SHP77 (cell line): ENCODE results near the gene CUTA.

Source experiments
- DNase-seq, 2 experiments: peaks; one replicate each; lab custom pipeline; 2025; lab: John Stamatoyannopoulos, UW

Gene CUTA

DNA sequence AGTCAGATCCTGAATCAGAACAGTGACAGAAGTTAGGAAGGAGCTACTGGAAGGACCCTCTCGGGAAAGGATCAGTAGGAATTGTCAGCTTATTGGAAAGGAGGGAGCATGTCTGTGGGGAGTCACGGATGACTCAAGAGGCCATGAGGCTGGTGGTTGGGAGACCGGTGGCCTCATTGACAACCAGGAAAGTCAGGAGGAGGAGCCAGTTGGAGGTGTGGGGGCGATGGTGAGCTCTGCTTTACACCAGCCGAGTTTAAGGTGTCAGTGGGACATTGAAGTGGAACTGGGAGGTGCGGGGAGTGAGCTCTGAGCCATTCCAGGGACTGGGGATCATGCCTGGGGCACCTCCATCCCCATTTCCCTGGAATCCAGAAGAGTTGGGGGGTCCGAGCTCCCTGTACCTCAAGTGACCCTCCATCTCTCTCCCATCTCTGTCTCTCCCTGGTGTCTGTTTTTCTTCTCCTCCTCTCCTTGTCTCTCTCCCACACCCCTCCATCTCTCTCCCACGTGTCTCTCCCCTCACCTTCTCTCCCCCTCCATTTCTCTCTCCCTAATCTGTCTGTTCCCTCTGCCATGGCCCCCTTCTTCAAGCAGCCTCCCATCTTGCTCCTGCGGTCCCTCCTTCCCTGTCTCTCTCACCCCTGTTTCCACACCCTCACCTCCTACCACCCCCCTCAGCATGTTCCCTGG, 22.2 kb upstream of the CUTA start:
- DNase-seq: no peak

DNA sequence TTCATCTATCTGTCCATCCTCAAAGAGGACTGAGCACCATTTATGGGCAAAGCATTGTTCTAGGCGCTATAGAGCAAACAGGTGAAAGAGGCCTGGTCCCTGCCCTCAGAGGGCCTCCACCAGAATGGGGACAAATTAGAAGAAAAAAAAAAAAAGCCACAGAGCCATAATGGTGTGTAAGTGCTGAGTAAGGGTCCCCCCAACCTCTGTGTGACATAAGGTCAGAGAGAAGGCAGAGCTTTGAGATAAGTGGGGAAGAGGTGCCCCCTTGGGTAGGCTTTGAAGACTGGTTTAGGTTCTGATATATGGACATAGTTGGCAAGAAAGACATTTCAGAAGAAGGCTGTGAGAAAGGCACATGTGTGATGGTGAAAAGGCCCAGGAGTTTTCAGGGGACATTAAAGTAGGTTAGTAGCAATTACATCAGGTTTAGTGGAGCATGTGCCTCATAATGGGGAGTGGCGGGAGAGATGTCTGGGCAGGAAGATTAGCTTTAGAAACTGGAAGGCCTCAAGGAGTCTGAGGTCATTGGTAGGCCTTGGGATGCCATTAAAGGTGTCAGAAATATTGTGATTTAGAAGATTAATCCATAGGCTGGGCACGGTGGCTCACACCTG, 21.2 kb upstream of the CUTA start:
- no peak for DNase-seq

DNA sequence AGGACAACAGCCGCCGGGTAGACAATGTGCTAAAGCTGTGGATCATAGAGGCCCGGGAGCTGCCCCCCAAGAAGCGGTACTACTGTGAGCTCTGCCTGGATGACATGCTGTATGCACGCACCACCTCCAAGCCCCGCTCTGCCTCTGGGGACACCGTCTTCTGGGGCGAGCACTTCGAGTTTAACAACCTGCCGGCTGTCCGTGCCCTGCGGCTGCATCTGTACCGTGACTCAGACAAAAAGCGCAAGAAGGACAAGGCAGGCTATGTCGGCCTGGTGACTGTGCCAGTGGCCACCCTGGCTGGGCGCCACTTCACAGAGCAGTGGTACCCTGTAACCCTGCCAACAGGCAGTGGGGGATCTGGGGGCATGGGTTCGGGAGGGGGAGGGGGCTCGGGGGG, 19.8 kb upstream of the CUTA start:
- DNase-seq: no peak

DNA sequence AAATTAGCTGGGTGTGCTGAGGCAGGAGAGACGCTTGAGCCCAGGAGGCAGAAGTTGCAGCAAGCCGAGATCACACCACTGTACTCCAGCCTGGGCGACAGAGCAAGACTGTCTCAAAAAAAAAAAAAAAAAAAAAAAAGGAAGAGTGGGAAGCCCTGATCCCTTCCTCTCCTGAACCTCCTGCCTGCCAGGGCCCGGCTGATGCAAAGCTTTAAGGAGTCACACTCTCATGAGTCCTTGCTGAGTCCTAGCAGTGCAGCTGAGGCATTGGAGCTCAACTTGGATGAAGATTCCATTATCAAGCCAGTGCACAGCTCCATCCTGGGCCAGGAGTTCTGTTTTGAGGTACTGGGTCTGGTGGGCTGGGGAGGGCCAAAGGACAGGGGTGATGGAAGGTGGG, 17.1 kb upstream of the CUTA start:
- DNase-seq: no peak

DNA sequence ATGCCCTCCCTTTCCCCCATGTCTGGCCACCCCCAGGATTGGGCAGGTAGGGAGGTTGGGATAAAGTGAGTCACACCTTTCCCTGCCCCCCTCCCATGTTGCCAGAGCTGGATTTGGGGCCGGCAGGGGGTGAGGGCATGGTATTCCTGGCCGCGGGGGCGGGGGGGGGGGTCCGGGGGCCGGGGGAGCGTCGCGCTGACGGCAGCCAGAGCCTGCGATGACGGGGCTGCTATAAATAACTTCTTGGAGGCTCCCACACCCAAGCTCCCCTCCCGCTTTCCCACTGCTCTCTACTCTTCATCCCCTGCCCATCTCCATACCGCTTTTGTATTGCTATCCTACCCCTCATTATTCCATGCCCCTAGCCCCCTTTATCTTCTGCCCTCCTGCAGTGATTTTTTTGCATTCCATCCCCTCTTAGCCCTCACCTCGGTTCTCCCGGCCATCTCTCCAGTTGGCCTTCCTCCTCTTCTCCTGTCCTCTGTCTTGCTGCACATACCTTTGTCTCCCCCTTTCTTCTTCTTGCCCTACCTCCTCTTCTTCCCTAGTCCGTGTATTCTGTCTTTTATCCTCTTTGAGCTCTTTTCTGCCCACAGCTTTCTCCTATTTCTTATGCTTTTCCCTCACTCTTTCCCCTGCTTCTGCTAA, 15.8 kb upstream of the CUTA start:
- DNase-seq: no peak

DNA sequence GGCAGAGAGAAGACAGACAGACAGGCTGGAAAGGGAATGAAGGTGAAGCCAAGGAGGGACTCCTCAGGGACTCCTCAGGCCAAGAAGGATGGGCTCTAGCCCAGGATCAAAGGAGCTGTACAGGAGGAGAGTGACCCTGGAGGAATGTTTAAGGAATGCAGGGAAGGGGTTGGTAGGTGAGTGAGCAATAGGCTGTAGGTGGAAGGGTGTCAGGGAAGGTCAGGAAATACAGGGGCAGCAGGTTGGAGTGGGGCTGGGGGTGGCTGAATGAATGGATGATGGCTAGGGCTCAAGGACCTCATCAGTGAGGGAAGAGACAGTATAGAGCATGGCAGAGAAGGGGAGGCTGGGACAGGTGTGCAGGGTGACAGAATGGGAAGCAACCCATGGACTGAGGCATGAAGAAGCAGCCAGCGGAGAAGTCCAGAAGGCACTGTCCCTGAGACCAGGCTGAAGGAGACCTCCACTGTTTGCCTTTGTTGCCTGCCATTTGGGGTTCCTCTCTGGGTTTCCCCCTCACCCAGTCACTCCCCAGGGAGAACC, 15.2 kb upstream of the CUTA start:
- DNase-seq: no peak

DNA sequence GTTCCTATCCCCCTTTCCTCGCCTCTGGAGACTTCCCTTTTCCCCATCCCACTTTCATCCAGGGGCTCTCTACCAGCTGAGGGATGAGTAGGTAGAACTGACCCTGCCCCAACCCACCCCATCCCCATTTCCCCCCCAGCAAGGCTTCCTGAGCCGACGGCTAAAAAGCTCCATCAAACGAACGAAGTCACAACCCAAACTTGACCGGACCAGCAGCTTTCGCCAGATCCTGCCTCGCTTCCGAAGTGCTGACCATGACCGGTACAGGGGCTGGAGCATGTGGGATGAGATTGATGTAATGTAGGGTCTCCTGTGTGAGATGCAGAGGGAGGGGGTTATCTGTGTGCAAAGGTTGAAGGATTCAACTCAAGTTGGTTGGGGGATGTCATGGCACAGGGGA, 14.6 kb upstream of the CUTA start:
- no peak for DNase-seq

DNA sequence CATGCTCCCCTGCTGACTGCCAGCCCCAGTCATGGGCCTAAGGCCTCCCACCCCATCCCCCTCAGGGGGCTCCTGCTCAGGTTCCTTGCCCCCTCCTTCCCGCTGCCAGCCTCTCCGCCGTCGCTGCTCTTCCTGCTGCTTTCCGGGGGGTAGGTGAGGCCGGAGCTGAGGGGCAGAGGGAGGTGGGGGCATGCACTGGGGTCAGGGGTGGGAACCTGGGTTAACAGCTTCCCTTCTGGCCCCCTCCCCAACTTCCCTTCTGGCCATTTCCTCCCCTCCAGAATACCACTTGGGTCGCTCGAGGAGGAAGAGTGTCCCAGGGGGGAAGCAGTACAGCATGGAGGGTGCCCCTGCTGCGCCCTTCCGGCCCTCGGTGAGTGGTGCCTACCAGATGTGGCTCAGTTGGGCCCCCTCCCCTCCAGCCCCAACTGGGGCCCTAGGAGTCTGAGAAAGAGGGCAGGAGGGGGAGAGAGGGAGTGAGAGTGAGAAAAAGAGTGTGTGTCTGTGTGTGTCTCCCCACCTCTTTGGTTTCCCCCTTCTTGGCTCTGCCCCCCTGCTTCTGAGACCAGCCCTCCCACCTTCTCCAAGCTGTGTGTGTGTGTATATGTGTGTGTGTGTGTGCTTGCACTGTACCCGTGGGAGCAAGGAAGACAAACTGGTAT, 14.1 kb upstream of the CUTA start:
- DNase-seq: no peak

DNA sequence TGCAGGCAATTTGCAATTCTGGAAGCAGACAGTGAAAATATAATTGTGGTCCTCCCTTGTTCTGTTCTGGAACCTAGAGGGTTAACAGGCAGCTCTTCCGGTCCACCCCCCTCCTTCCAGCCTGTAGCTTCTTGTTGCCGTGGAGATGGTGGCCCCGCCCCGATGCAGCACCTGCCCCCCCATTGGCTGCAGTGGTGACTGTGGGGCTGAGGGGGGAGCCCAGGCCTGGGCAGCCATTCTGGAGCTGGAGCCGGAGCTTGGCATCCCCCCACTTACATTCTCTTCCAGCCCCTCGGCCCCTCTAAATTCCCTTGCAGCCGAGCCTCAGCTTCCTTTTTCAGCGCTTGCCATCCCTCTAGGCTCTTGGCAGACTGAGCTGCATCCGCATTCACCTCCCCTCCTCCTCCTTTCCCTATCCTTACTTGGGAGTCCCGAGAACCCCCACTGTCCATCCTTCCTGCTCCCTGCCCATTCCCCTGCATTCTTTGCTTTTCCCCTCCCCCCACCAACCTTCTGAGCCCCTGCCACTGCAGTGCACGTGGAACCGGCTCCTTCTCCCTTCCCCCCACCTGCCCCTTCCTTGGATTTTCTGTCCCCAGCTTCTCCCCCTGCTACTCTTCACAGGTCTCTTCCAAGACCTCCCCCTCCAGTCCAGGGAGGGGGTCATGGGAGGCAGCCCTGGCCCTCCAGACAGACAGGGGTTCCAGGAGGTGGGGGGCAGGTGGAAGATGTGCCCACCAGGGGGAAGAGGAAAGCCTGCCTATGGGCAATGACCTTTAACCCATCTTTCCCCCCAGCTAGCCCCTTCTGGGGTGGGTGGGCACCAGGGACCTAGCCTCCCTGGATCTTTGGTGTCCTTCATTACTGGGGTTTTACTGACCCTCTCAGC, 13.3 kb upstream of the CUTA start:
- DNase-seq: peak; percentile 52 to 61

DNA sequence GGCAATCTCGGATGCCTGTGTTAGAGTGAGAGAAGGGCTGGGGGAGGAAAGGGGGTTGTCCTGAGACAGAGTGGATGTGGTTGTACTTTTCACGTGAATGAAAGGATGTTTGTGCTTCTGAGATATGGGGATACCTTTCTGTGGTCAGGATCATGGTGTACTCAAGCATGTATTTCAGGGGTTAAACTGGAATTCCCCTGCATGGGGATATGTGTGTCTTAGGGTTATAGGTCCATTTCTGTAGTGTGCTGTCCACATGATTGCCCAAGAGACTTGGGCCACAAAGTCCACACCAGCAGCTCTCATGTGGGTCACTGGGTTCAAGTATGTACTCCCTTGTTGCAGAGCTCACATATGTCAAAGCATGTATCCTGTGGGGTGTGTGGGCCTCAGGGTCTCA, 12.4 kb upstream of the CUTA start:
- DNase-seq: no peak

DNA sequence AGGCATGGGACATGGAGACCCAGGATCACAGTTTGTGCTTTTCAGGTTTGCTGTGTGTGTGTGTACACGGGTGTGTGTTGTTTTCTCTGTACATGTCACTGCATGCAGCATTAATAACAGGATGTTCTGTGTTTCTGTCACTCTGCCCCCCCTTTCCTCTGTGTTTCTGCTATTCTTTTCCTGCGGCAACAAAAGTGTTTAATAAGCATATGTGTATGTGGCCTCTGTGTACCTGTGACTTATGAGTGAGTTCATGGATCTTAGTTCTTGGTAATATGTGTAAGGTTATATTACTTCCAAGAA, 11.8 kb upstream of the CUTA start:
- no peak for DNase-seq

DNA sequence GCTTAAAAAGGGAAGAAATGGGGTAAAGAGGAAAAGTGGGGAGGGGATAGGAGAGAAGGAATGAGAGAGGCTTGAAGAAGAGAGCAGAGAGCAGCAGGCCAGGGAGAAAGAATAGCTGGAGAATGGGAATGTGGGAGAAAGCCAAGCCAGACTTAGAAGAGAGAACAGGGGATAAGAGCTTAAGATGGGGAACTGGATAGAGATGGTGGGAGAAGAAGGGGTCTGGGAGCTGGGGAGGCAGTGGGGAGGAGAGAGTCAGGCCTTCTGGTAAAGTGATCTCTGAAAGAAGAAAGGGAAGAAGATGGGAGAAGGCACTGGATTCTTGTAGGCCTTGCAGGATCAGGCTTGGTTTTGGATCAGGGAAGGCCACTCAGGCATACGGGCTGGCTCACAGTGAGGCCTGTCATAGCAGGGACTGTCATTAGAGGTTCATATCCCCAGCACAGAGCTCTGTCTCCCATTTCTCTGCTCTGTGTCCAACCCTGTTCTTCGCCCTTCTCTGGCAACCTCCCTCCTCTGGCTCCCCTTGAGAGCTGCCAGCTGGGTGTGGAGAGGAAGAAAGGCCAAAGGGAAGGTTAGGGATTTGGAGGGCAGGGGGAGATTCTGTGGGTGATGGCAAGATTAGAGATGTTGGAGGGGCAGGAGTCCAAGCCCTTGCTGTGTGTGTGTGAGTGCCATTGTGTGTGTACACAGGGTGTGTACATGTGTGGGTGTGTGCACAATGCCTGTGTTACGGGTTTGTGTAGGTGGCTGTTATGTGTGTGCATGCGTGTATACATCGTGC, 11.3 kb upstream of the CUTA start:
- DNase-seq: no peak

DNA sequence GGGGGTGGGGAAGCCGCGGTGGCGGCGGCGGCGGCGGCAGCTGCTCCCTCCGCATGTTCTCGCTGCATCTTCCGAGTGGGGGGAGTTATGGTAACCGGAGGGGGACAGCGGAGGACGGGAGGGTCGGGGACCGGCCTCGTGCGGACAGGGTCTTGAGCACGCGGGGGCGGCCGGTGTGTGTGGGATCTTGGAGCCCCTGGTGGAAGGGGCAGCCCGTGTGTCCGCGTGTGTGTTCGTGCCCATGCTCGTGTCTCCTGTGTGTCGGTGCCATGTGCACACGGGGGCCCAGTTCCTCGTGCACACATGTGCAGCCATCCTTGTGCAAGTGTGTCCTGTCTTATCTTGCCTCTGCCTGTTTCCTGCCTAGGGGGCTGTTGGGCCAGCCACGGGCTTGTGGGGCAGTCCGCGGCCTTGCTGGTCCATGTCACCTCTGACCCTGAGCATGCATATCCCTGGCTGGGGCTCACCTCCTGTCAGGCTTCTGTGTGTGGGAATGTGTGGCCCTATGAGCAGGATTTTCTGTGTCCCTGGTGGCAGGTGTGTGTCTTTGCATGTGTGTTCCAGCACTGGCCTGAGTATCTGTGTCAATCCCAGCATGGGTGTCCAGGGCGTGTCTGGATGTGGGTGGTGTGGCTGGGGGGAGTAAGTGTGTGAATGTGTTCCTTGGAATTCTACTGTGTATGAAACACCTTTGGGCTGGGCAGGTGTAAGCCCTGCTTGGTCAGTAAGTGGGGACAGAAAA, 10.5 kb upstream of the CUTA start:
- DNase-seq: peak; percentile 49 to 54

DNA sequence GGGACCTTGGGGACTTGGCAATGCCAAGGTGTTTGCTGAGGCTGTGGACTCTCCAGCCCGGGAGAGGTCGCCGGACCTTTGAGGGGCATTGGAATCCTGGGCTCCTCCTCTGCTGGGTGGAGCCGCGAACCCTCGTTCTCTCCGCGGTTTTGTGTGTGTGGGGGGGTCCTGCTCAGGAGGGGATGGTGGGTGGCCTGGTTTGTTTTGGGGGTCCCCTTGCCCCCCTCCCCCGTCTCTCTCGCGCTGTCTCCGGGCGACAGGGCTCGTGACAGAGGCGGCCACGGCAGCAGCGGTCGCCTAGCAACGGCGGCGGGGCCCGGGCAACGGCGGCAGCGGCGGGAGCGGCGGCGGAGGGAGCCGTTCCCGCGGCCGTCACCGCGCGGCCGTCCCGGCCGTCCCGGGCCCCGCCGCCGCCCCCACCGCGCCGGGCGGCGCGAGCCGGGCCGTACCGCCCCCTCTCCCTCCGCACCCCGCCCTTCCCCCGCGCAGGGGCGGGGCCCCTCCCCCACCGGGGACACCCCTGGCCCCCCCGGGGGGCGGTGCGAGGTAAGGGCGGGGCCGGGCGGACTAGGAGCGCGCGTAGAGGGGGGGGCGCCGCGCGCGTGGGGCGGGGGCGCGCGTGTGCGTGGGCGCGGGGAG, 9.8 kb upstream of the CUTA start:
- no peak for DNase-seq

DNA sequence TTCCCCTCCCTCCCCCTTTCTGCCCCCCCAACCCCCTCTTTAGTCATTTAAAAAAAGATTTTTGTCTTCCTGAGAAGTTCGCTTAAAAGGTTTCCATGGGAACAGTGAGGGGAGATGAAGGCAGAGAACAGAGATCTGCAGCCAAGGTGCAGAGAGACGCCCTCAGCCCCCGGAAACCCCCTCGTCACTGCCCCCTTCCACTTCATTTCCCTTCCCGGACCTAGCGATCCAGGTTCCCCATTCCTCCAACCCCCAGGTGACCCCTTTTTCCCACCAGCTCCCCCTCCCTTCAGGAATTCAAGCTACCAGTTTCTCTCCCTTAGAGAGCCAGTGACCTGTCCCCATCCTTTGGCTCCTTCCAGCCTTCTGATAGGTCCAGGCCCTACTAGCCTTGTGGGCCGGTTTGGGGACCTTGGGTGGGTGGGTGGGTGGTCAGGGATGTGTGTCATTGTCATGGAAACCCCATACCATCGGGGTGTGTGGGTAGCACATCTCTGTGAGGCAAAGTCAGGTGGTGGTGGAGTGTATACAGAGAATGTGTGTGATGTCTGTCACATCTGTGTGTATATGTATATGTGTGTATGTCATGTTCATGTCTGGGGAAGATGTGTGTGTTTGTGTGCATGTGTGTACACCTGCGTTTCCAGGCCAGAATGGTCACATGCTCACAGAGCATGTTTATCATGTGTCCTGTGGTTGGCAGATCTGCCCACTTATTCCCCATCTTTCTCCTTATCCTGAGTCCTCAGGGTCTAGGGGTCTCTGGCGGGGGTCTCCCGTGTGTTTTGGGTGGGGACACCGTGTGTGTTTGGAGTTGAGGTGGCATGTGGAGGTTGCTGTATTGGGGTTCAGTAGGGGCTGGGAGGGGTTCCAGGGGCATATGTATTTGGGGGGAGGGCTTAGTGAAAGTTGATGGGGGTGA, 8.9 kb upstream of the CUTA start:
- DNase-seq: no peak

DNA sequence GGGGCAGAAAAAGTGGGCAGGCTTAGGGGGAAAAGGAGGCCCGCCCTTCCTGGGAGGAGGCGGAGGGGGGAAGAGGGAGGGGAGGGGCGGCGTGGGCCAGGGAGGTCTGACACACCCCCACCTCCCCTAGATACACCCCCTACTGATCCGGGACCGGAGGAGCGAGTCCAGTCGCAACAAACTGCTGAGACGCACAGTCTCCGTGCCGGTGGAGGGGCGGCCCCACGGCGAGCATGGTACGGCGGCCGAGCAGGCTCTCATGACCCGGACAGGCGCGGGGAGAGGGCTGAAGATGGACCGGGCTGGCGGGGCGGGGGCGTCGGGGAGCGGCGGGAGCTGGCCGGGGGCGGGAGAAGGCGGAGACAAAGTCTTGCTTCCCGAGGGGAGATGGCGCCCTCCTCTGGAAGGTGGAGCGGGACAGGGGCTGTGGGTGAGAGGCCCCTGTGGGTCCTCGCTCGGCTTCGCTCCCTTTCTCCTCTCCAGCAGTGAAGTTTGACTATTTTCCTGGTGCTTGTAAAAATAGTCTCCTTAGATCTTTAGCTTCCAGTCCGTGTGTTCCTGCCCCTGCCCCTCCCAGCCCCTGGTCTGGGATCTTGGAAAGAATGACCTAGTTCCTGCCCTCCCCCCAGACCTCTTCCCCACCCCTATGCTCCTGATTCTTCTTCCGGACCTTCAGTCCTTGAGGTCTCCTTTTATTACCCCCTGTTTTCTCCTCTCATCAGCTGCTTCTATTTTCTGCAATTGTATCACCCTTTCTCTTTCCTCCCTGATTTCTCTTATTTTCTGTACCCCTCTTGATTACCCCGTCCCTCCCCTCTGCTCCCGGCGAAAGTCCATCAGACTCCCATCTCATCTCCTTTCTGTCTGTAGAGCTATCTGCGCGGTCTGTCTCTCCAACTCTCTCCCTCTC, 8.0 kb upstream of the CUTA start:
- peak; percentile 69 to 84 for DNase-seq

DNA sequence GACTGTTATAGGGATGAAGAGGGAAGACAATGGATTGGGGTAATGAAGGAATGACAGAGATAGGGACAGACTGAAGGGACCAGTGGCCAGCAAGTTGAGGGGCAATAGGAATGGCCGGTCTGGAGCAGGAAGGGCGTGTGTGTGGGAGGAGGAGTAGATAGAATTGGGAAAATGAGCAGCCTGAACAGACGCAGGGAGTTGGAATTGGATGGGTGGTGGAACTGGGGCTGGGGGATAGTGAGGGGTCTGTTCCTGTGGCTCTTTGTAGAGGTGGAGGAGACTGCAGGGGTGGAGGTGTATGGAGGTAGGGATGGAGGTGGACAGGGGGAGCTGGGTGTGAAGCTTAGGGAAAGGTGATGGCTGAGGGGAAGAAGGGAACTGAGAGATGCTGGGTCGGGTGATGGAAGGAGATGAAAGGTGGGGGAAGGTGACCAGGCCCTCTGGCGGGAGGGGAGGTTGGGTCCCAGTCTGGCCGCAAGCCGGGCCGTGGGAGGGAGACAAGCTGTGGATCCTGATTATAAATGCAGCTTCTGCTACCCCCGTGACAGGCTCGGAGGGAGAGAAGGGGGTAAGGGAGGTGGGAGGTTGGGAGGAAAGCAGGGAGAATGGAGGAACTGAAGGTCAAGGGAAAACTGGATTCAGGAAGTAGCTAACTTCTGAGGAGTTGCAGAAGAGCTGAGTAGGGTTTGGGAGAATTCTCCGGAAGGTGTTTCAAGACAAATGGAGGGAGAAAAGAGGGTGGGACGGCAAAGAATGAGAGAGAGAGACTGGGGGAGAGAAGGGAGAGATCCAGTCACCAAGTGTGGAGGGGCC, 7.2 kb upstream of the CUTA start:
- DNase-seq: no peak
